K562 (cell line): ENCODE measurements around the gene TNIK. TPM values are rescaled to one million over a fixed set of nuclear protein-coding genes. Genes with fewer than 3 reads are reported as not detected.

ENCODE experiments used
- CC2D1A ChIP-seq: fragments of 450-650 bp; IDR thresholded peaks from 2 replicates; pipeline ENCODE4 v1.6.1; 2017; ENCODE audit warnings: mild to moderate bottlenecking
- CREBBP ChIP-seq: IDR thresholded peaks from one replicate; pipeline ENCODE4 v1.6.1; 2012; ENCODE audit warnings: low read depth, mild to moderate bottlenecking, control low read depth, inconsistent platforms, low read length
- ETV1 ChIP-seq: fragments of 450-650 bp; conservative IDR thresholded peaks from 2 replicates; pipeline ENCODE4 v1.6.1; 2016; ENCODE audit warnings: missing genetic modification characterization, control low read depth, low read depth, missing compliant biosample characterization
- NFIC ChIP-seq: fragments of 450-650 bp; IDR thresholded peaks from 2 replicates; pipeline ENCODE4 v1.6.1; 2017; ENCODE audit warnings: mild to moderate bottlenecking, inconsistent platforms
- TEAD1 ChIP-seq, 2 experiments: fragments of 450-650 bp in 1 of 2; sonication (generic) in 1 of 2; formaldehyde crosslinking; IDR thresholded peaks; 2 replicates each; pipeline versions ENCODE4 v1.4.0 to v1.8.0; 2020 to 2022; ENCODE audit warnings: mild to moderate bottlenecking in 2 of 2, missing genetic modification reagents in 1 of 2
- polyA plus RNA-seq, 8 experiments: library from polyadenylated mRNA; depleted of rRNA in 4 of 8; stranded (reverse) in 5 of 8; unstranded in 3 of 8; fragments of >200 nt; fragmentation: Nextera tagmentation in 2 of 8; fragmentation: Illumina TruSeq in 1 of 8; extraction: Ambion mirVana in 2 of 8; extraction: Trizol in 1 of 8; gene quantifications; 2 replicates each; pipeline versions ENCODE4 v1.2.1 to v1.2.3, GENCODE V29; 2011 to 2014; ENCODE audit warnings: inconsistent platforms in 1 of 8, missing spikeins in 1 of 8
- total RNA-seq, 7 experiments: library from RNA; depleted of rRNA in 6 of 7; stranded (reverse); fragments of >200 nt in 6 of 7; fragmentation: Illumina TruSeq in 2 of 7; extraction: Trizol in 2 of 7; gene quantifications; 2 replicates each; pipeline versions ENCODE4 v1.2.1 to v1.2.3, GENCODE V29; 2011 to 2021; ENCODE audit warnings: low replicate concordance in 1 of 7
- TF ChIP-seq, protein P1 (sequence below): fragments of 200-600 bp; sonication (generic); IDR thresholded peaks from one replicate; pipeline ENCODE4 v1.6.1; 2012; ENCODE audit warnings: mild to moderate bottlenecking, low read depth, low read length, inconsistent platforms

Gene TNIK
- total and polyA plus RNA-seq, 9 of the 15 experiments (the other 6 are each of a cell fraction or from before 2014, with no cell fraction given): 6.6 to 39.0 (median 24.7) TPM

DNA sequence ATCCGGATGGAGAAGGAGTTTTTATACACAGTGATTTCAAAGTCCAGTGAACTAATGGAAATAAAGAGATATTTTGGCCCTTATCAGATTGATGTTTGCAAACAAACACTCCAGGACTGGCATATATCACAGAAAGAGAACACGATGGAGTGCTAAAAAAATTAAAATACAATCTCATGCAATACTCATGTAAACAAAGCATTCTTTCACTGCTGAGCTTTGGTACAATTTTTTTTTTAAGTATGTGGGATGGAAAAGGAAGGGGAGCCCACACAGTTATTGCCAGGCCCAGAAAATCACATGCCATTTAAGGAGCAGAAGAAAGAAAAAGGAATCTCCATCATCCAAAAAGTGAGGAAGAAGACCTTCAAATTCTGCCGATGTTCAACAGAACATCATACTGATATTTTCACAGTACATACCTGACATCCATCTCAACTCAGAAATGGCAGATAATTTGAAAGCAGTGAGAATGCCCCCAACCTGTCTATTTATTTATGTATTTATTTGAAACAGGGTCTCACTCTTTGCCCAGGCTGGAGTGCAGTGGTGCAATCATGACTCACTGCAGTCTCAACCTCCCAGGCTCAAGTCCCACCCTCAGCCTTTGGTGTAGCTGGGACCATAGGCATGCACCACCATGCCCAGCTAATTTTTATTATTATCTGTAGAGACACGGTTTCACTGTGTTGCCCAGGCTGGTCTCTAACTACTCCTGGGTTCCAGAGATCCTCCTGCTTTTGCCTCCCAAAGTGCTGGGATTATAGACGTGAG, 326.2 kb downstream of the TNIK start (continued):
- TF ChIP-seq, protein P1, sequence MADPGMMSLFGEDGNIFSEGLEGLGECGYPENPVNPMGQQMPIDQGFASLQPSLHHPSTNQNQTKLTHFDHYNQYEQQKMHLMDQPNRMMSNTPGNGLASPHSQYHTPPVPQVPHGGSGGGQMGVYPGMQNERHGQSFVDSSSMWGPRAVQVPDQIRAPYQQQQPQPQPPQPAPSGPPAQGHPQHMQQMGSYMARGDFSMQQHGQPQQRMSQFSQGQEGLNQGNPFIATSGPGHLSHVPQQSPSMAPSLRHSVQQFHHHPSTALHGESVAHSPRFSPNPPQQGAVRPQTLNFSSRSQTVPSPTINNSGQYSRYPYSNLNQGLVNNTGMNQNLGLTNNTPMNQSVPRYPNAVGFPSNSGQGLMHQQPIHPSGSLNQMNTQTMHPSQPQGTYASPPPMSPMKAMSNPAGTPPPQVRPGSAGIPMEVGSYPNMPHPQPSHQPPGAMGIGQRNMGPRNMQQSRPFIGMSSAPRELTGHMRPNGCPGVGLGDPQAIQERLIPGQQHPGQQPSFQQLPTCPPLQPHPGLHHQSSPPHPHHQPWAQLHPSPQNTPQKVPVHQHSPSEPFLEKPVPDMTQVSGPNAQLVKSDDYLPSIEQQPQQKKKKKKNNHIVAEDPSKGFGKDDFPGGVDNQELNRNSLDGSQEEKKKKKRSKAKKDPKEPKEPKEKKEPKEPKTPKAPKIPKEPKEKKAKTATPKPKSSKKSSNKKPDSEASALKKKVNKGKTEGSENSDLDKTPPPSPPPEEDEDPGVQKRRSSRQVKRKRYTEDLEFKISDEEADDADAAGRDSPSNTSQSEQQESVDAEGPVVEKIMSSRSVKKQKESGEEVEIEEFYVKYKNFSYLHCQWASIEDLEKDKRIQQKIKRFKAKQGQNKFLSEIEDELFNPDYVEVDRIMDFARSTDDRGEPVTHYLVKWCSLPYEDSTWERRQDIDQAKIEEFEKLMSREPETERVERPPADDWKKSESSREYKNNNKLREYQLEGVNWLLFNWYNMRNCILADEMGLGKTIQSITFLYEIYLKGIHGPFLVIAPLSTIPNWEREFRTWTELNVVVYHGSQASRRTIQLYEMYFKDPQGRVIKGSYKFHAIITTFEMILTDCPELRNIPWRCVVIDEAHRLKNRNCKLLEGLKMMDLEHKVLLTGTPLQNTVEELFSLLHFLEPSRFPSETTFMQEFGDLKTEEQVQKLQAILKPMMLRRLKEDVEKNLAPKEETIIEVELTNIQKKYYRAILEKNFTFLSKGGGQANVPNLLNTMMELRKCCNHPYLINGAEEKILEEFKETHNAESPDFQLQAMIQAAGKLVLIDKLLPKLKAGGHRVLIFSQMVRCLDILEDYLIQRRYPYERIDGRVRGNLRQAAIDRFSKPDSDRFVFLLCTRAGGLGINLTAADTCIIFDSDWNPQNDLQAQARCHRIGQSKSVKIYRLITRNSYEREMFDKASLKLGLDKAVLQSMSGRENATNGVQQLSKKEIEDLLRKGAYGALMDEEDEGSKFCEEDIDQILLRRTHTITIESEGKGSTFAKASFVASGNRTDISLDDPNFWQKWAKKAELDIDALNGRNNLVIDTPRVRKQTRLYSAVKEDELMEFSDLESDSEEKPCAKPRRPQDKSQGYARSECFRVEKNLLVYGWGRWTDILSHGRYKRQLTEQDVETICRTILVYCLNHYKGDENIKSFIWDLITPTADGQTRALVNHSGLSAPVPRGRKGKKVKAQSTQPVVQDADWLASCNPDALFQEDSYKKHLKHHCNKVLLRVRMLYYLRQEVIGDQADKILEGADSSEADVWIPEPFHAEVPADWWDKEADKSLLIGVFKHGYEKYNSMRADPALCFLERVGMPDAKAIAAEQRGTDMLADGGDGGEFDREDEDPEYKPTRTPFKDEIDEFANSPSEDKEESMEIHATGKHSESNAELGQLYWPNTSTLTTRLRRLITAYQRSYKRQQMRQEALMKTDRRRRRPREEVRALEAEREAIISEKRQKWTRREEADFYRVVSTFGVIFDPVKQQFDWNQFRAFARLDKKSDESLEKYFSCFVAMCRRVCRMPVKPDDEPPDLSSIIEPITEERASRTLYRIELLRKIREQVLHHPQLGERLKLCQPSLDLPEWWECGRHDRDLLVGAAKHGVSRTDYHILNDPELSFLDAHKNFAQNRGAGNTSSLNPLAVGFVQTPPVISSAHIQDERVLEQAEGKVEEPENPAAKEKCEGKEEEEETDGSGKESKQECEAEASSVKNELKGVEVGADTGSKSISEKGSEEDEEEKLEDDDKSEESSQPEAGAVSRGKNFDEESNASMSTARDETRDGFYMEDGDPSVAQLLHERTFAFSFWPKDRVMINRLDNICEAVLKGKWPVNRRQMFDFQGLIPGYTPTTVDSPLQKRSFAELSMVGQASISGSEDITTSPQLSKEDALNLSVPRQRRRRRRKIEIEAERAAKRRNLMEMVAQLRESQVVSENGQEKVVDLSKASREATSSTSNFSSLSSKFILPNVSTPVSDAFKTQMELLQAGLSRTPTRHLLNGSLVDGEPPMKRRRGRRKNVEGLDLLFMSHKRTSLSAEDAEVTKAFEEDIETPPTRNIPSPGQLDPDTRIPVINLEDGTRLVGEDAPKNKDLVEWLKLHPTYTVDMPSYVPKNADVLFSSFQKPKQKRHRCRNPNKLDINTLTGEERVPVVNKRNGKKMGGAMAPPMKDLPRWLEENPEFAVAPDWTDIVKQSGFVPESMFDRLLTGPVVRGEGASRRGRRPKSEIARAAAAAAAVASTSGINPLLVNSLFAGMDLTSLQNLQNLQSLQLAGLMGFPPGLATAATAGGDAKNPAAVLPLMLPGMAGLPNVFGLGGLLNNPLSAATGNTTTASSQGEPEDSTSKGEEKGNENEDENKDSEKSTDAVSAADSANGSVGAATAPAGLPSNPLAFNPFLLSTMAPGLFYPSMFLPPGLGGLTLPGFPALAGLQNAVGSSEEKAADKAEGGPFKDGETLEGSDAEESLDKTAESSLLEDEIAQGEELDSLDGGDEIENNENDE: no peak
- no peak for TF ChIP-seq NFIC
- no peak for TF ChIP-seq CREBBP
- no peak for TF ChIP-seq ETV1 (tag)
- TF ChIP-seq CC2D1A: no peak
- TF ChIP-seq TEAD1 (CRISPR knock-in tag; IDR thresholded peaks at IDR 0.05): no peak
- TF ChIP-seq, all 486 proteins: peak for 0
